GM18907 (cell line): ENCODE results near the gene CCDC102A.

Experiments
- ATAC-seq: cut with Tn5 transposase; IDR thresholded peaks from one replicate; pipeline ENCODE4 v1.9.1; 2021; ENCODE audit warnings: mild to moderate bottlenecking, moderate library complexity; ENCODE audit not compliant: unreplicated experiment

The CCDC102A gene

GRCh38 chr16:57525761-57526160, 10.6 kb downstream of the CCDC102A start:
- ATAC-seq: no peak

- ATAC-seq: no peak
Measured at GRCh38 chr16:57522960-57523359, 13.4 kb downstream of the CCDC102A start.

GRCh38 chr16:57519796-57520360, 16.5 kb downstream of the CCDC102A start:
- peak; percentile 56 for ATAC-seq

GRCh38 chr16:57518922-57519321, 17.4 kb downstream of the CCDC102A start:
- ATAC-seq: no peak

- no peak for ATAC-seq
Measured at GRCh38 chr16:57518520-57518919, 17.9 kb downstream of the CCDC102A start.

GRCh38 chr16:57517397-57518367, 18.7 kb downstream of the CCDC102A start:
- no peak for ATAC-seq

- no peak for ATAC-seq
Measured at GRCh38 chr16:57516773-57517172, 19.6 kb downstream of the CCDC102A start.

- no peak for ATAC-seq
Measured at GRCh38 chr16:57516176-57516725, 20.1 kb downstream of the CCDC102A start.

- no peak for ATAC-seq
Measured at GRCh38 chr16:57514791-57515600, 21.4 kb downstream of the CCDC102A start.

- ATAC-seq: no peak
Measured at GRCh38 chr16:57514371-57514770, 22.0 kb downstream of the CCDC102A start.

GRCh38 chr16:57513371-57514102, 22.8 kb downstream of the CCDC102A start:
- no peak for ATAC-seq

GRCh38 chr16:57512296-57513001, 23.9 kb downstream of the CCDC102A start:
- ATAC-seq: no peak

GRCh38 chr16:57510016-57510871, 26.1 kb downstream of the CCDC102A start:
- ATAC-seq: no peak

GRCh38 chr16:57509231-57509923, 27.0 kb downstream of the CCDC102A start:
- no peak for ATAC-seq

- no peak for ATAC-seq
Measured at GRCh38 chr16:57508035-57508425, 28.3 kb downstream of the CCDC102A start.

- ATAC-seq: no peak
Measured at GRCh38 chr16:57507136-57508034, 29.0 kb downstream of the CCDC102A start.

GRCh38 chr16:57505169-57505568, 31.2 kb downstream of the CCDC102A start:
- ATAC-seq: no peak
